B cell (primary cell): ENCODE measurements around the gene OPN4. TPM values are rescaled to one million over a fixed set of nuclear protein-coding genes. Genes with fewer than 3 reads are reported as not detected.
A peak's percentile ranks its signal among the peaks of the same experiment; 100 is the strongest.

ENCODE experiments used
- ATAC-seq: fragments of 200-7000 bp; cut with Tn5 transposase; one replicate; pipeline ENCODE4 v1.10.0; 2021; ENCODE audit warnings: low read depth, mild to moderate bottlenecking, moderate number of reproducible peaks, moderate library complexity
- CTCF ChIA-PET: fragments of 350-600 bp; sonication (Branson Sonifier 250); formaldehyde crosslinking; loops from one replicate; lab custom pipeline; 2021; ENCODE audit warnings: antibody characterized with exemption, inconsistent platforms; lab: Charles Lee
- POLR2A ChIA-PET: fragments of 350-600 bp; sonication (Branson Sonifier 250); formaldehyde crosslinking; loops from one replicate; lab custom pipeline; 2021; ENCODE audit warnings: antibody characterized with exemption; lab: Charles Lee
- DNase-seq: peaks from one replicate; pipeline ENCODE4 v3.0.0; 2013
- H2AFZ ChIP-seq: 2 replicates; pipeline ENCODE4 v1.6.1; 2012; ENCODE audit warnings: mild to moderate bottlenecking, low read depth, low read length; ENCODE audit not compliant: insufficient read depth, poor library complexity, severe bottlenecking
- H3K27ac ChIP-seq, 2 donors: 1 replicate in 1 of 2; 2 replicates in 1 of 2; pipeline ENCODE4 v1.5.1; 2012 to 2013; ENCODE audit warnings: low read length in 2 of 2, mild to moderate bottlenecking in 2 of 2, moderate library complexity in 1 of 2
- H3K27me3 ChIP-seq, 4 experiments: fragments of 200-600 bp in 1 of 4; sonication (generic) in 1 of 4; replicated peaks in 1 of 4; 1 replicate in 2 of 4; 2 replicates in 2 of 4; pipeline versions ENCODE4 v1.6.1 to v1.7.0; 2013 to 2016; ENCODE audit warnings: low read length in 3 of 4, mild to moderate bottlenecking in 2 of 4, mixed read lengths in 1 of 4, moderate library complexity in 1 of 4; ENCODE audit not compliant: insufficient read depth in 4 of 4, control insufficient read depth in 3 of 4; ENCODE audit errors: control extremely low read depth in 1 of 4
- H3K36me3 ChIP-seq, 2 experiments: replicated peaks in 1 of 2; 1 replicate in 1 of 2; 2 replicates in 1 of 2; pipeline versions ENCODE4 v1.6.1 to v1.7.1; 2013; ENCODE audit warnings: low read length in 1 of 2; ENCODE audit not compliant: insufficient read depth in 2 of 2, control insufficient read depth in 1 of 2; ENCODE audit errors: control extremely low read depth in 1 of 2, extremely low read depth in 1 of 2
- H3K4me1 ChIP-seq, 2 donors: fragments of 200-600 bp in 1 of 2; sonication (generic) in 1 of 2; 1 replicate in 1 of 2; 2 replicates in 1 of 2; pipeline versions ENCODE4 v1.5.1 to v1.6.1; 2013 to 2017; ENCODE audit warnings: low read length in 2 of 2; ENCODE audit not compliant: control insufficient read depth in 2 of 2, insufficient read depth in 2 of 2
- H3K4me2 ChIP-seq: replicated peaks from 2 replicates; pipeline ENCODE3; 2012; ENCODE audit warnings: mild to moderate bottlenecking, low read depth, low read length; ENCODE audit not compliant: poor library complexity, severe bottlenecking
- H3K4me3 ChIP-seq, 5 experiments: fragments of 200-600 bp in 1 of 5; sonication (generic) in 1 of 5; 1 replicate in 3 of 5; 2 replicates in 2 of 5; pipeline versions ENCODE4 v1.5.1 to v1.7.0; 2011 to 2016; ENCODE audit warnings: low read length in 4 of 5, mild to moderate bottlenecking in 4 of 5, low read depth in 2 of 5, control low read depth in 1 of 5, moderate library complexity in 1 of 5; ENCODE audit not compliant: insufficient read depth in 1 of 5; ENCODE audit errors: control extremely low read depth in 1 of 5, extremely low read depth in 1 of 5
- H3K79me2 ChIP-seq: fragments of 200-600 bp; sonication (generic); one replicate; pipeline ENCODE4 v1.6.0; 2016; ENCODE audit warnings: low read length; ENCODE audit not compliant: control insufficient read depth, insufficient read depth
- H3K9ac ChIP-seq: fragments of 200-600 bp; sonication (generic); 2 replicates; pipeline ENCODE4 v1.6.1; 2017; ENCODE audit warnings: mild to moderate bottlenecking, low read length, moderate library complexity
- H3K9me3 ChIP-seq, 3 donors: one replicate each; pipeline versions ENCODE4 v1.6.1 to v1.7.1; 2013; ENCODE audit warnings: low read length in 2 of 3; ENCODE audit not compliant: control insufficient read depth in 2 of 3, insufficient read depth in 1 of 3; ENCODE audit errors: control extremely low read depth in 1 of 3
- H4K20me1 ChIP-seq: 2 replicates; pipeline ENCODE4 v1.6.0; 2012; ENCODE audit warnings: mild to moderate bottlenecking, low read length; ENCODE audit not compliant: insufficient read depth, control insufficient read depth, poor library complexity, severe bottlenecking
- H3K27ac Mint-ChIP-seq: one replicate; pipeline ENCODE4 v1.8.0; 2021; ENCODE audit warnings: mixed read lengths
- H3K27me3 Mint-ChIP-seq: one replicate; pipeline ENCODE4 v1.8.0; 2021; ENCODE audit warnings: mixed read lengths
- H3K4me1 Mint-ChIP-seq: one replicate; pipeline ENCODE4 v1.8.0; 2021; ENCODE audit warnings: mixed read lengths
- H3K4me3 Mint-ChIP-seq: one replicate; pipeline ENCODE4 v1.8.0; 2021; ENCODE audit warnings: mixed read lengths
- H3K9me3 Mint-ChIP-seq: one replicate; pipeline ENCODE4 v1.8.0; 2022; ENCODE audit warnings: mixed read lengths; ENCODE audit not compliant: insufficient read depth
- CTCF ChIP-seq: fragments of 200-600 bp; IDR thresholded peaks from one replicate; pipeline ENCODE4 v1.8.0; 2022; ENCODE audit warnings: antibody characterized with exemption, mild to moderate bottlenecking
- EZH2 ChIP-seq: IDR thresholded peaks from 2 replicates; pipeline ENCODE4 v1.6.1; 2012; ENCODE audit warnings: borderline replicate concordance, low read depth, mild to moderate bottlenecking, moderate library complexity, low read length; ENCODE audit not compliant: insufficient read depth, poor library complexity, severe bottlenecking
- WGBS: methylation state at CpG from one replicate; pipeline ENCODE4 v1.1.5; 2013; ENCODE audit warnings: missing lambda C conversion rate; ENCODE audit not compliant: insufficient coverage; 5-methylcytosine and 5-hydroxymethylcytosine counted together
- intact Hi-C: fragments of 100-400 bp; cut with micrococcal nuclease; formaldehyde crosslinking; loops from one replicate; pipeline ENCODE4 v1.10.0; 2022
- polyA plus RNA-seq: library from polyadenylated mRNA; depleted of rRNA; stranded (reverse); fragments of >200 nt; gene quantifications from 2 replicates; pipeline ENCODE4 v1.2.3, GENCODE V29; 2012
- total RNA-seq, 2 donors: library from RNA; stranded (reverse); fragments of 120-200 nt in 1 of 2; gene quantifications; 1 replicate in 1 of 2; 2 replicates in 1 of 2; pipeline versions ENCODE4 v1.2.3 to v1.2.4, GENCODE V29; 2013 to 2022

OPN4 gene
- total and polyA plus RNA-seq, 2 donors (not counting 1 experiment from before 2014, with no cell fraction given), result not detected

GRCh38 chr10:86689146-86689545 is 34.8 kb downstream of the OPN4 start:
- H3K4me3 ChIP-seq, result no peak overlapping the region
- CTCF ChIA-PET, result interaction anchor here (0.6 to 3.8 kb wide), 6 partner anchors 11 to 403 kb away, joined by 3 to 32 read pairs (median 4); no protein-coding TSS in a partner anchor
- H3K4me1 Mint-ChIP-seq, result peaks cover 5% of the 10 kb centered on the region
- intact Hi-C loops, result no loop called here
- no peak overlapping the region for H2AFZ ChIP-seq
- no peaks in the 10 kb centered on the region for H3K9me3 Mint-ChIP-seq
- H3K36me3 ChIP-seq, result no peaks in the 10 kb centered on the region
- H4K20me1 ChIP-seq, result no peaks in the 10 kb centered on the region
- 89% methylated on average over 7 of the region's 13 CpGs for WGBS
- peaks cover 0 to 6% (median 0%) of the 10 kb centered on the region in 4 experiments for H3K27me3 ChIP-seq
- no peak overlapping the region for H3K27ac Mint-ChIP-seq
- no peak for ATAC-seq
- H3K27me3 Mint-ChIP-seq, result peaks cover 10% of the 10 kb centered on the region
- H3K27ac ChIP-seq, result no peak overlapping the region
- H3K4me3 Mint-ChIP-seq, result no peak overlapping the region
- DNase-seq, result no peak
- no peak overlapping the region for H3K9ac ChIP-seq
- no peak for TF ChIP-seq CTCF
- no peak for TF ChIP-seq EZH2
- POLR2A ChIA-PET, result no interaction called here
- H3K4me1 ChIP-seq, result peaks cover 5 to 6% of the 10 kb centered on the region in 2 donors
- H3K9me3 ChIP-seq, result no peaks in the 10 kb centered on the region
- no peak overlapping the region for H3K4me2 ChIP-seq
- H3K79me2 ChIP-seq, result no peaks in the 10 kb centered on the region

- Histone ChIP-seq H3K4me3 (no peak overlapping the region), H3K27me3 (peaks cover 0 to 6% (median 0%) of the 10 kb centered on the region in 4 experiments), H3K36me3 (no peaks in the 10 kb centered on the region), H3K9ac (no peak overlapping the region), H3K27ac (no peak overlapping the region), H2AFZ (no peak overlapping the region), H3K4me2 (no peak overlapping the region), H3K4me1 (peaks cover 5 to 6% of the 10 kb centered on the region in 2 donors), H3K9me3 (no peaks in the 10 kb centered on the region), H3K79me2 (no peaks in the 10 kb centered on the region), H4K20me1 (no peaks in the 10 kb centered on the region)
- Mint-ChIP-seq H3K4me1 (peaks cover 5% of the 10 kb centered on the region), H3K27ac (peak overlapping the region; percentile 37), H3K9me3 (no peaks in the 10 kb centered on the region), H3K4me3 (no peak overlapping the region), H3K27me3 (peaks cover 10% of the 10 kb centered on the region)
- ChIA-PET POLR2A (no interaction called here), CTCF (interaction anchor here (1.0 to 3.8 kb wide), 4 partner anchors 10 to 242 kb away, joined by 3 to 32 read pairs (median 4); no protein-coding TSS in a partner anchor)
- WGBS, result 87% methylated on average over 5 of the region's 5 CpGs
- no peak for ATAC-seq
- DNase-seq, result no peak
- TF ChIP-seq EZH2, result no peak
- TF ChIP-seq CTCF, result no peak
- intact Hi-C loops, result no loop called here
These were observed 35.9 kb downstream of the OPN4 start for GRCh38 chr10:86690231-86690630.
